Subcutaneous adipose tissue (tissue), 4 donors: ENCODE measurements around the gene AIMP2. TPM values are rescaled to one million over a fixed set of nuclear protein-coding genes. Genes with fewer than 3 reads are reported as not detected.

Experiments
- total RNA-seq, 4 donors: library from RNA; depleted of rRNA; stranded (reverse); fragments of >200 nt; gene quantifications; one replicate each; pipeline ENCODE4 v1.1.0, GENCODE V29; 2016
- TF ChIP-seq, protein P1 (sequence below): fragments of 450-650 bp; IDR thresholded peaks from one replicate; pipeline ENCODE4 v1.5.1; 2016; ENCODE audit warnings: low read depth, mild to moderate bottlenecking, control low read depth, antibody characterized with exemption, moderate library complexity

AIMP2 gene
- total RNA-seq, 4 donors from 2014 or later = 14.4 to 59.0 (median 21.2) TPM

DNA sequence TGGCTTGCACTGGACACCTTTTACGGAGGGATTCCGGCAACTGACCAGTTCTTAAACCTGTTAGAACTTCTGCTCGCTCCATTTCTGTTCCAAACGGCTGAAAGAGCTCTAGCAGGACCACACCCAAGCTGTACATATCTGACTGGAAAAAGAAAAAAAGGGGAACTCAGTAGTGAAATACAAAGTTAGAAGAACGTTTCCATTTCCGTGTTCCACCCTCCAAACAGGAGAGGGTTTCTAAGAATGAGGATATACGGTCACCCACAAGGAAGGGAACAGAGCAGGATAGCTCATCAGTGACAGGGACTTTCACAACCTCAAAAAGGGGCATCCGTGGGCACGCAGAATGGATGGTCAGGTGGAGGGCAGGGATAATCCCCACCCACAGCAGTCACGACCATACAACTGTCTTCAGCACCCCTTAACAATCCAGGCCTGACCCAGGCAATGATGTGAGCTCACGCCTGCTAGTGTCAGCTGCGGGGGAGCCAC is 17.8 kb downstream of the AIMP2 start:
- TF ChIP-seq, protein P1, sequence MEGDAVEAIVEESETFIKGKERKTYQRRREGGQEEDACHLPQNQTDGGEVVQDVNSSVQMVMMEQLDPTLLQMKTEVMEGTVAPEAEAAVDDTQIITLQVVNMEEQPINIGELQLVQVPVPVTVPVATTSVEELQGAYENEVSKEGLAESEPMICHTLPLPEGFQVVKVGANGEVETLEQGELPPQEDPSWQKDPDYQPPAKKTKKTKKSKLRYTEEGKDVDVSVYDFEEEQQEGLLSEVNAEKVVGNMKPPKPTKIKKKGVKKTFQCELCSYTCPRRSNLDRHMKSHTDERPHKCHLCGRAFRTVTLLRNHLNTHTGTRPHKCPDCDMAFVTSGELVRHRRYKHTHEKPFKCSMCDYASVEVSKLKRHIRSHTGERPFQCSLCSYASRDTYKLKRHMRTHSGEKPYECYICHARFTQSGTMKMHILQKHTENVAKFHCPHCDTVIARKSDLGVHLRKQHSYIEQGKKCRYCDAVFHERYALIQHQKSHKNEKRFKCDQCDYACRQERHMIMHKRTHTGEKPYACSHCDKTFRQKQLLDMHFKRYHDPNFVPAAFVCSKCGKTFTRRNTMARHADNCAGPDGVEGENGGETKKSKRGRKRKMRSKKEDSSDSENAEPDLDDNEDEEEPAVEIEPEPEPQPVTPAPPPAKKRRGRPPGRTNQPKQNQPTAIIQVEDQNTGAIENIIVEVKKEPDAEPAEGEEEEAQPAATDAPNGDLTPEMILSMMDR = no peak

DNA sequence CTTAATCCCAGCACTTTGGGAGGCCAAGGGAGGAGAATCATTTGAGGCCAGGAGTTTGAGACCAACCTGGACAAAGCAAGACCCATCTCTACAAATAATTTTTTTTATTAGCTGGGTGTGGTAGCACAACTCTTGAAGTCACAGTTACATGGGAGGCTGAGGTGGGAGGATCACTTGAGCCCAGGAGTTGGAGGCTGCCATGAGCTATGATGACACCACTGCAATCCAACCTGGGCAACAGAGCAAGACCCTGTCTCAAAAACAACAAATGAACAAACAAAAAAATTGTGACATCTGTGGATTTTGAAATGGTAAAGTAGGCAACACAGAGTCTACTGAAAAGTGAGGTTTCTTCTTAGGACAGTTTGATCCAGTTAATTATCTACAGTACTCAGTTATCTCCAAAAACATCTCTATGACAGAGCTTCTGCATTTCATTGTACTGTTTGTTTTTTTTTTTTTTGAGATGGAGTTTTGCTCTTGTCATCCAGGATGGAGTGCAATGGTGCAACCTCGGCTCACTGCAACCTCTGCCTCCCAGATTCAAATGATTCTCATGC is 18.8 kb downstream of the AIMP2 start:
- TF ChIP-seq, protein P1 = no peak

DNA sequence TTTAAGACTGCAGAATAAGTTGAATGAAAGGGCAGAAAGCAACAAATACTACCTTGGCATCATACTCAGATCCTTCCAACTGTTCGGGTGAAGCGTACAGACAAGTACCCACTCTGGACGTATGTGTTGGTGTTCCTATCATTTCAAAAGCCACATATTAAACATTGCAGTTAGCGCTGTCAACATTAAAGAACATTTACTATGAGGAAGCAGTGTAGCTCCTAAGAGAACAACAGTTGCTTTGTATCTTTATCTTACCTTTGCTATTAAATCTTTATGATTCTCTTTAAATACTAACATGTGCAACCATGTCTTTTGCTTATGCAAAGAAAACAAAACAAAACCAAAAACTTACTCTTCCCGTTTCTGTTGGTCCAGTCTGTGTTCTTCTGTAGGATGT is 19.5 kb downstream of the AIMP2 start:
- TF ChIP-seq, protein P1 = no peak

DNA sequence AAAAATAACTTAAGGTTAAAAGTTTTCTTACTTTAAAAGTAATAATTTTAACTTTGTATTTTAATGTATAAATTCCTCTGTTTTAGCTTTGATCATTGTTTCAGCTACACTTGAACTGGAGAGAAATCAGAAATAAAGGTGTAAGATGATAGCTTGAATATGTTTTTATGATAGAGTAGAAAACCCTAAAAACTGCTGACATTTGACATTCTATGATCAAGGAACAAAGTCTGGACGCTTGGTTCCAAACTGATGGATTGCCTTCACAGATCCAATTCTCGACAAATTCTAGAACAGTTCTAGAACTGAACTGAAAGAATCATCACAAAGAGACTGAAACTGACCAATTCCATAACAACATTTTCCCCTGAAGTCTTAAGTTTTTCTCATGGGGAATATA is 21.9 kb downstream of the AIMP2 start, which contains the start of gene ANKRD61:
ANKRD61 (plus strand) TSS at position 389 of the 400 bp plus-strand sequence; CDS start at position 389, 0 bp downstream.
- TF ChIP-seq, protein P1 = no peak

DNA sequence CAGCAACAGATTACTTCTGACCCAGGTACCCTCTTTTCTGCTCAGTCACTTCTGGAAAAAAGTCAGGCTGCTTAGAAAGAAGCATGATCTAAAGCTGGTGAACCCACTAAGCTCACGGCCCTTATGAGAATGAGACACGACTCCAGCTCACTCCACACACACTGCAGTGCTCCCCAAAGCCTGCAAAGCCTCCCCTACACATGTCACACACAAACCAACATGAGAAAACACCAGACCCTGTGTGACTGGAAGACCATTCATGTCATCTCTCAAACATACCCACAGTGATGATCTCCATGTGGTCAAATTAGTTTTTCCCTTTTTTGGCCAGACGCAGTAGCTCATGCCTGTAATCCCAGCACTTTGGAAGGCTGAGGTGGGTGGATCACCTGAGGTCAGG is 22.5 kb downstream of the AIMP2 start:
- TF ChIP-seq, protein P1 = no peak

DNA sequence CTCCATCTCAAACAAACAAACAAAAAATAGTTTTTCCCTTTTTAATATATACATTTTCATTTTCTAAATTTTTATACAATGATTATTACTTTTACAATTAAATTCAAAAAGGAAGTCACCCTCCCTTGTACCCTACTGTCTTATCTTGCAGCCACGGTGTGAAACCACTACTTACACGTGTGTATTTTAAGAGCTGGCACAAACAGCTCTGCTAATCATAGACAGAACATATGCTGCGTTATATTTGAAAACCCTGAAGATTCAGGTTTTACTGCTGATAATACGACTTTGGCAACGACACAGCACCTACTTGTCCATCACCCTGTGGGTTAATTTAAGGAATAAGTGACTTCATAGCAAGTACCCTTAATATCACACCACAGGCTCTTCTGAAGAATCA is 23.1 kb downstream of the AIMP2 start:
- TF ChIP-seq, protein P1 = no peak

DNA sequence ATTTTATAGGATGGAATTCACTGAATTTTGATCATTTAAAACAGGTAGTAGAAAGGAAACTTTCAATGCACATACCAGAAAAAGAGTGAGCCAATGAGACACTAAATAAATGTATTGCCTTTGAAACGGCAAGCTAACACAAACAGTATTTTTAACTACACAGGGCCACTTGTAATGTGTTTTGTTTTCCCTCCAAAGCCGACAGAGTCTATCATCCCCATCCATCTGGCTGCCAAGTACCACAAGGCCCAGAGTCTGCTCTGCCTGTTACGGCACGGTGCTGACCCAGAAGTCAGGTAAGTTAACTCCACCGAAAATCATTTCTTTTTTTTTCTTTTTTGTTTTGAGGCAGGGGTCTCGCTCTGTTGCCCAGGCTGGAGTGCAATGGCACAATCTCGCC is 23.6 kb downstream of the AIMP2 start:
- TF ChIP-seq, protein P1 = no peak
